ENCODE results near the gene OR4L1. TPM values are rescaled to one million over a fixed set of nuclear protein-coding genes. Genes with fewer than 3 reads are reported as not detected.

The OR4L1 gene, protein sequence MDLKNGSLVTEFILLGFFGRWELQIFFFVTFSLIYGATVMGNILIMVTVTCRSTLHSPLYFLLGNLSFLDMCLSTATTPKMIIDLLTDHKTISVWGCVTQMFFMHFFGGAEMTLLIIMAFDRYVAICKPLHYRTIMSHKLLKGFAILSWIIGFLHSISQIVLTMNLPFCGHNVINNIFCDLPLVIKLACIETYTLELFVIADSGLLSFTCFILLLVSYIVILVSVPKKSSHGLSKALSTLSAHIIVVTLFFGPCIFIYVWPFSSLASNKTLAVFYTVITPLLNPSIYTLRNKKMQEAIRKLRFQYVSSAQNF
- total RNA-seq (not detected in 2 replicates), polyA plus RNA-seq (not detected in 2 replicates), polyA minus RNA-seq (not detected in 2 replicates), Bru-seq, nascent RNA (not detected), BruChase-seq, experiment 1, labeled RNA remaining after a 6-hour chase (not detected), BruChase-seq, experiment 2, labeled RNA remaining after a 2-hour chase (not detected)
- polyA plus RNA-seq (2011; cell fraction: cytosol; rRNA removed), result not detected in 2 replicates
- not detected in 2 replicates for polyA plus RNA-seq (2011; cell fraction: nucleus; rRNA removed)
- polyA plus RNA-seq (2012), result not detected in 2 replicates
- not detected for polyA minus RNA-seq (2011; cell fraction: cytosol; rRNA and poly(A)+ RNA removed)
- not detected in 2 replicates for polyA minus RNA-seq (2011; cell fraction: nucleus; rRNA and poly(A)+ RNA removed)
- long read RNA-seq, result 0 reads

GRCh38 chr14:20059745-20060144 lies at the start of gene OR4L1:
Gene OR4L1, plus strand, starts transcription at chr14:20060045. Its CDS starts 0 bp downstream, at chr14:20060045.
- FAIRE-seq (no peak), DNase-seq (ENCODE audit: low read depth, low spot score) (no peak)
- Histone ChIP-seq H3K79me2 (ENCODE audit: control insufficient read depth, insufficient read depth, low read length) (no peaks in the 10 kb centered on the region), H3K36me3 (ENCODE audit: control insufficient read depth in 2 of 2, extremely low read depth in 1 of 2, insufficient read depth in 2 of 2, low read length in 2 of 2) (no peaks in the 10 kb centered on the region), H3K9ac (replicated peaks; ENCODE audit: extremely low read depth, insufficient read depth, low read length) (no peak within 1 kb of the TSS), H4K20me1 (replicated peaks; ENCODE audit: control insufficient read depth, extremely low read depth, insufficient read depth, low read length) (no peaks in the 10 kb centered on the region), H3K4me2 (ENCODE audit: insufficient read depth, low read length) (no peak within 1 kb of the TSS), H3K4me3 (replicated peaks in 1 of 3; ENCODE audit: insufficient read depth in 1 of 3, low read depth in 1 of 3, low read length in 3 of 3) (no peak within 1 kb of the TSS), H3K27ac (ENCODE audit: insufficient read depth, low read depth, low read length) (no peak within 1 kb of the TSS), H3K9me1 (replicated peaks; ENCODE audit: control insufficient read depth, extremely low read depth, insufficient read depth, low read length) (no peaks in the 10 kb centered on the region), H3K27me3 (ENCODE audit: control insufficient read depth in 2 of 2, insufficient read depth in 2 of 2, low read length in 2 of 2) (no peaks in the 10 kb centered on the region), H2AFZ (ENCODE audit: low read depth, low read length) (no peak within 1 kb of the TSS), H3K4me1 (ENCODE audit: control insufficient read depth, extremely low read depth, insufficient read depth, low read length) (no peaks in the 10 kb centered on the region), H3K9me3 (replicated peaks; ENCODE audit: control insufficient read depth, insufficient read depth, low read length) (no peaks in the 10 kb centered on the region)
- TF ChIP-seq FOS (IDR thresholded peaks at IDR 0.05; ENCODE audit: borderline replicate concordance, insufficient read depth, low read length), result no peak
- TF ChIP-seq, protein P1, sequence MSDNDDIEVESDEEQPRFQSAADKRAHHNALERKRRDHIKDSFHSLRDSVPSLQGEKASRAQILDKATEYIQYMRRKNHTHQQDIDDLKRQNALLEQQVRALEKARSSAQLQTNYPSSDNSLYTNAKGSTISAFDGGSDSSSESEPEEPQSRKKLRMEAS (IDR thresholded peaks at IDR 0.05; ENCODE audit: insufficient read depth, insufficient read length), result no peak
- BruUV-seq (replicated peaks), result no TSS peak
- CTCF ChIA-PET, result no interaction called here
- dilution Hi-C loops (cut with MboI; ENCODE audit: extremely low pct_ligation_motif_present, low sequenced_read_pairs) (no loop called here), intact Hi-C loops (cut with micrococcal nuclease) (no loop called here)
- POLR2A ChIA-PET, result no interaction called here

- Histone ChIP-seq H3K27me3 (ENCODE audit: control insufficient read depth in 2 of 2, insufficient read depth in 2 of 2, low read length in 2 of 2) (no peaks in the 10 kb centered on the region), H3K4me3 (replicated peaks in 1 of 3; ENCODE audit: insufficient read depth in 1 of 3, low read depth in 1 of 3, low read length in 3 of 3) (no peak within 1 kb of the TSS), H3K79me2 (ENCODE audit: control insufficient read depth, insufficient read depth, low read length) (no peaks in the 10 kb centered on the region), H3K9me3 (replicated peaks; ENCODE audit: control insufficient read depth, insufficient read depth, low read length) (peaks cover 4% of the 10 kb centered on the region), H3K4me2 (ENCODE audit: insufficient read depth, low read length) (no peak within 1 kb of the TSS), H3K27ac (ENCODE audit: insufficient read depth, low read depth, low read length) (no peak within 1 kb of the TSS), H3K9ac (replicated peaks; ENCODE audit: extremely low read depth, insufficient read depth, low read length) (no peak within 1 kb of the TSS), H4K20me1 (replicated peaks; ENCODE audit: control insufficient read depth, extremely low read depth, insufficient read depth, low read length) (no peaks in the 10 kb centered on the region), H2AFZ (ENCODE audit: low read depth, low read length) (no peak within 1 kb of the TSS), H3K4me1 (ENCODE audit: control insufficient read depth, extremely low read depth, insufficient read depth, low read length) (no peaks in the 10 kb centered on the region), H3K9me1 (replicated peaks; ENCODE audit: control insufficient read depth, extremely low read depth, insufficient read depth, low read length) (no peaks in the 10 kb centered on the region), H3K36me3 (ENCODE audit: control insufficient read depth in 2 of 2, extremely low read depth in 1 of 2, insufficient read depth in 2 of 2, low read length in 2 of 2) (no peaks in the 10 kb centered on the region)
- BruUV-seq (replicated peaks), result no TSS peak
- ChIA-PET POLR2A (no interaction called here), CTCF (no interaction called here)
- no peak for FAIRE-seq
- intact Hi-C loops (cut with micrococcal nuclease) (no loop called here), dilution Hi-C loops (cut with MboI; ENCODE audit: extremely low pct_ligation_motif_present, low sequenced_read_pairs) (no loop called here)
- no peak for DNase-seq (ENCODE audit: low read depth, low spot score)
- TF ChIP-seq FOS (IDR thresholded peaks at IDR 0.05; ENCODE audit: borderline replicate concordance, insufficient read depth, low read length) (no peak), MYC (IDR thresholded peaks at IDR 0.05; ENCODE audit: low read depth, low read length) (no peak), JUN (IDR thresholded peaks at IDR 0.05; ENCODE audit: borderline replicate concordance, insufficient read depth, insufficient read length, low read depth) (no peak), EZH2 (IDR thresholded peaks at IDR 0.05; ENCODE audit: borderline replicate concordance, low read depth, low read length, severe bottlenecking) (no peak), GATA2 (IDR thresholded peaks at IDR 0.05; ENCODE audit: insufficient read depth, insufficient read length, low read depth, low read length) (no peak)
- TF ChIP-seq, protein P2, sequence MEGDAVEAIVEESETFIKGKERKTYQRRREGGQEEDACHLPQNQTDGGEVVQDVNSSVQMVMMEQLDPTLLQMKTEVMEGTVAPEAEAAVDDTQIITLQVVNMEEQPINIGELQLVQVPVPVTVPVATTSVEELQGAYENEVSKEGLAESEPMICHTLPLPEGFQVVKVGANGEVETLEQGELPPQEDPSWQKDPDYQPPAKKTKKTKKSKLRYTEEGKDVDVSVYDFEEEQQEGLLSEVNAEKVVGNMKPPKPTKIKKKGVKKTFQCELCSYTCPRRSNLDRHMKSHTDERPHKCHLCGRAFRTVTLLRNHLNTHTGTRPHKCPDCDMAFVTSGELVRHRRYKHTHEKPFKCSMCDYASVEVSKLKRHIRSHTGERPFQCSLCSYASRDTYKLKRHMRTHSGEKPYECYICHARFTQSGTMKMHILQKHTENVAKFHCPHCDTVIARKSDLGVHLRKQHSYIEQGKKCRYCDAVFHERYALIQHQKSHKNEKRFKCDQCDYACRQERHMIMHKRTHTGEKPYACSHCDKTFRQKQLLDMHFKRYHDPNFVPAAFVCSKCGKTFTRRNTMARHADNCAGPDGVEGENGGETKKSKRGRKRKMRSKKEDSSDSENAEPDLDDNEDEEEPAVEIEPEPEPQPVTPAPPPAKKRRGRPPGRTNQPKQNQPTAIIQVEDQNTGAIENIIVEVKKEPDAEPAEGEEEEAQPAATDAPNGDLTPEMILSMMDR (IDR thresholded peaks at IDR 0.05; ENCODE audit: extremely low read depth in 1 of 2, insufficient read depth in 1 of 2, low read depth in 1 of 2, low read length in 2 of 2), result no peak
Observed at GRCh38 chr14:20019257-20019865, 40.5 kb upstream of the OR4L1 start, which contains the start of gene OR4K14. Gene OR4K14, minus strand, starts transcription at chr14:20019307. Its CDS starts 4,114 bp downstream, at chr14:20015193.

Data from endothelial cell of umbilical vein (primary cell).